Brain microvascular endothelial cell (primary cell): ENCODE results near the gene KANSL1L.

Source experiments
- DNase-seq: peaks from one replicate; pipeline ENCODE4 v3.0.0-alpha.2; 2020
- H3K27ac ChIP-seq: fragments of 250-450 bp; sonication (Bioruptor Pico); 2 replicates; pipeline ENCODE4 v1.5.1; 2020; ENCODE audit warnings: mild to moderate bottlenecking, moderate library complexity
- H3K27me3 ChIP-seq: fragments of 250-450 bp; sonication (Bioruptor Pico); replicated peaks from 2 replicates; pipeline ENCODE4 v1.5.1; 2020; ENCODE audit warnings: mild to moderate bottlenecking
- H3K36me3 ChIP-seq: fragments of 250-450 bp; sonication (Bioruptor Pico); replicated peaks from 2 replicates; pipeline ENCODE4 v1.5.1; 2020; ENCODE audit warnings: mild to moderate bottlenecking
- H3K4me3 ChIP-seq: 2 replicates; pipeline ENCODE4 v1.5.1; 2011; ENCODE audit warnings: low read depth, mild to moderate bottlenecking, control low read depth, low read length, moderate library complexity
- in situ Hi-C: cut with HindIII; loops from 2 replicates; pipeline ENCODE4 v1.10.0; 2017; ENCODE audit warnings: low sequenced_read_pairs, low pct_ligation_motif_present
- TF ChIP-seq, protein P1 (sequence below): IDR thresholded peaks from 2 replicates; pipeline ENCODE4 v1.5.1; 2011; ENCODE audit warnings: low read depth, mild to moderate bottlenecking, moderate library complexity, low read length, control low read depth, inconsistent platforms; ENCODE audit errors: missing control alignments

KANSL1L gene

DNA sequence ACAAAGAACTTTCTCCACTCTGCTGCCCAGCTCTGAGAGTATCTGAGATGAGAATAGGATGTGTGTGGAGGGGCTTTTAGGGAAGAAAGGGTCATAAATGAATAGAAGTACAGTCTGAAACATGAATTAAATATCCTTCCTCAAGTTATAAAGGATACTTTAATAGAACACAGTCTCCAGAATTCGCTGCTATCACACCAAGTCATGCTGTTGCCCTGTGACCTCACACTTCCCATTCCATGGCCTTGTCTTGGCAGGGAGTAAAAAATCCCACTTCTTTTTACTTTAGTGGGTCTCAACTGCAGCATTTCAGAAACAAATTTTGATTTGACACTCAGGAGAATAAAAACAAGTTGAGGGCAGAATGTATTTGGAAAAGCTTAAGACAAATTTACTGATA lies 172.6 kb downstream of the KANSL1L start:
- DNase-seq = no peak
- H3K36me3 ChIP-seq = no peaks in the 10 kb centered on the region

DNA sequence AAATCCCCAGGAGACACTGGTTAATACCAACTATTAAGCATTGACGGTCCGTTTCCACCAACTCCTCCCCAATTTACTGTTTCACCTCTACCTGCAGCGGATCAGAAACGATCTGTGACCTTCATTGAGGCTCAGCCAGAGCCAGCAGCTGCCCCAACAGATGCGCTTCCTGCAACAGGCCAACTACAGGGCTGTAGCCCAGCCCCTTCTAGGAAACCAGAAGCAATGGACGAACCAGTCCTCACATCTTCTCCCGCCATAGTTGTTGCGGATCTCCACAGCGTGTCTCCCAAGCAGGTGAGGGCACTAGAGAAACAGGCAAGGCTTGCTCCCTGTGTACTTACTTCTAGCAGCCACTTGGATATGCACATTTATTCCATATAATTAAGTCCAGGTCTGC lies 177.2 kb downstream of the KANSL1L start:
- Histone ChIP-seq H3K4me3 (no peak overlapping the region), H3K27ac (no peak overlapping the region), H3K27me3 (no peaks in the 10 kb centered on the region), H3K36me3 (no peaks in the 10 kb centered on the region)
- no peak for DNase-seq
- TF ChIP-seq, protein P1, sequence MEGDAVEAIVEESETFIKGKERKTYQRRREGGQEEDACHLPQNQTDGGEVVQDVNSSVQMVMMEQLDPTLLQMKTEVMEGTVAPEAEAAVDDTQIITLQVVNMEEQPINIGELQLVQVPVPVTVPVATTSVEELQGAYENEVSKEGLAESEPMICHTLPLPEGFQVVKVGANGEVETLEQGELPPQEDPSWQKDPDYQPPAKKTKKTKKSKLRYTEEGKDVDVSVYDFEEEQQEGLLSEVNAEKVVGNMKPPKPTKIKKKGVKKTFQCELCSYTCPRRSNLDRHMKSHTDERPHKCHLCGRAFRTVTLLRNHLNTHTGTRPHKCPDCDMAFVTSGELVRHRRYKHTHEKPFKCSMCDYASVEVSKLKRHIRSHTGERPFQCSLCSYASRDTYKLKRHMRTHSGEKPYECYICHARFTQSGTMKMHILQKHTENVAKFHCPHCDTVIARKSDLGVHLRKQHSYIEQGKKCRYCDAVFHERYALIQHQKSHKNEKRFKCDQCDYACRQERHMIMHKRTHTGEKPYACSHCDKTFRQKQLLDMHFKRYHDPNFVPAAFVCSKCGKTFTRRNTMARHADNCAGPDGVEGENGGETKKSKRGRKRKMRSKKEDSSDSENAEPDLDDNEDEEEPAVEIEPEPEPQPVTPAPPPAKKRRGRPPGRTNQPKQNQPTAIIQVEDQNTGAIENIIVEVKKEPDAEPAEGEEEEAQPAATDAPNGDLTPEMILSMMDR = no peak
- in situ Hi-C loops = no loop called here

More for the DNA sequence above, 172.6 kb downstream of the KANSL1L start:
- H3K27me3 ChIP-seq = no peaks in the 10 kb centered on the region
- in situ Hi-C loops = no loop called here
- no peak overlapping the region for H3K4me3 ChIP-seq
- no peak overlapping the region for H3K27ac ChIP-seq
- TF ChIP-seq, protein P1 = no peak

DNA sequence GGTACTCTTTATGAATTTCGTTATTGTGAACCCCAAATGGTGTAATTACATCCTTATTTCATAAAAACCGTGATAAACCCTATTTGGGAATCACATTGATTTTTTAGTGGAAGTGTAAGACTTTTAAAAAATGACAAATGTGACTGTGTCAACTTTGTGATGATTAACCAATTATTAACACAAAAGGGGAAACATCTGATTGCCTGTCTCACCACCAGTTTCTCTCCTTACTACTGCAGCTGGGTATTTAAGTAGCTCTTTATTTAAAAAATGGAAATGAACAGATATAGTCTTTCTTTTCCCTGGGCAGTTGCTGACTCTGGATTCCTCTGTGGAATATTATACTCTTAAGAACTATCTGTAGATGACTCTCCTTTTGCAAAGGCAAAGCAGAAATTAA lies 180.4 kb downstream of the KANSL1L start:
- no peak for DNase-seq
- TF ChIP-seq, protein P1 = no peak
- Histone ChIP-seq H3K27me3 (no peaks in the 10 kb centered on the region), H3K4me3 (no peak overlapping the region), H3K36me3 (no peaks in the 10 kb centered on the region), H3K27ac (no peak overlapping the region)
- in situ Hi-C loops = no loop called here

DNA sequence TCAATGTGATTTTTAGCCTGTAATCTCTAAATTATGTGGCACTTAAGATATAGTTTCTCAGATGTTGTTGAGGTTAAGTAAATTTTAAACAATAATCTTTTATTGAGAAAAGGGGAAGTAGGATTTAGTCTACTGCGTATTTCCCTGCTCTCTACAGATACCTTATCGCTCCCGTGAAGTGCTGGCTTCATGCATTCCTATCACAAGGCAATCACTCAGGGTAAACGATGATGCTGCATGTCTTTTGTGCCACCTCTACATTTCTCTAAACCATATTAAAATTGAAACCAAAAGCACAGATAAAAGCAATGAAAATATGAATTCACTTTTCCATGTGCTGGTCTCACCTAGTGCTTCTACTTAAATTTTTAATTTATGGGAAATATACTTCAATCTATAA lies 183.2 kb downstream of the KANSL1L start:
- no peak overlapping the region for H3K4me3 ChIP-seq
- H3K27me3 ChIP-seq = no peaks in the 10 kb centered on the region
- no peaks in the 10 kb centered on the region for H3K36me3 ChIP-seq
- no peak for DNase-seq
- in situ Hi-C loops = no loop called here
- TF ChIP-seq, protein P1 = no peak
- H3K27ac ChIP-seq = no peak overlapping the region

DNA sequence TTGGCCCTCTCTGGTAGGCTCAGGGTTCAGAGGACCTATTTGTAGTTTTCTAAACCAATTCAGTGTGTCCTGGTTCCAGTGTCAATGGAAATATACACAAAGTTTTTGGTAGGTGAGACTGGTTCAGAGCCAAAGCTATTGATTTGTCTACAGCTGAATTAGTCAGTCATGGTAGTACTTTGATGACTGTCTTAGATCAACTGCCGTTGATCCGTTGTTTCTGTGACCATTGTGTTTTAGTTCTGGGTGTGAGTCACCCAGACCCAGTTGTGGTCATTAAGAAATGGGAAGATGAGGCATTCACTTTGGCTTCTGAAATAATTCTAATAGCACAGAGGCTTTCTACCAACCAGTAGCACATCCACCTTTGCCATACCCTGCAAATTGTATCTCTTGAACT lies 184.8 kb downstream of the KANSL1L start:
- Histone ChIP-seq H3K27me3 (no peaks in the 10 kb centered on the region), H3K27ac (no peak overlapping the region), H3K36me3 (no peaks in the 10 kb centered on the region), H3K4me3 (no peak overlapping the region)
- TF ChIP-seq, protein P1 = no peak
- DNase-seq = no peak
- in situ Hi-C loops = no loop called here

DNA sequence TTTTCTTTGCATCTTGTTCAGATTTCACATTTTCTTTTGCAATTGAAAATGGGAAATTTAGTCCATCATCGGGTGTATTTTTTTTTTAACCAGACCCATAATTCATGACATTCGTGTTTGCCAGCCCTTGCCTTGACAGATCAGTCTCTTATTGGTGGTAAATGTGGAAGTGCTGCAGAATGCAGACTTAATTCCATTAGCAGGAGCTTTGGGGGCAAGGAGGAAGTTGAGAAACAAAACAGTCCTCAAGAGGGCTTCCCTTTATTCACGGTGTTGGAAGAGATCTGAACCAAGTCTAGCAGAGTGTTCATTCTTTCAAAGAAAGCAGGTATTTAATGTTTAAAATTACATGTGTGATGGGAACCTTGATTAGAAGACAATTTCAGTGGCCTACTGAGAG lies 185.3 kb downstream of the KANSL1L start:
- no peak overlapping the region for H3K4me3 ChIP-seq
- TF ChIP-seq, protein P1 = no peak
- no peak for DNase-seq
- no peaks in the 10 kb centered on the region for H3K27me3 ChIP-seq
- H3K36me3 ChIP-seq = no peaks in the 10 kb centered on the region
- in situ Hi-C loops = no loop called here
- H3K27ac ChIP-seq = no peak overlapping the region
